Right atrium auricular region (tissue), 2 donors: ENCODE results near the gene SIRPA. TPM values are rescaled to one million over a fixed set of nuclear protein-coding genes. Genes with fewer than 3 reads are reported as not detected.

Source experiments
- DNase-seq: peaks from one replicate; pipeline ENCODE4 v3.0.0-alpha.2; 2019; ENCODE audit warnings: low spot score
- H3K27ac ChIP-seq, 2 donors: fragments of 200-600 bp; sonication (generic); 1 replicate in 1 of 2; 2 replicates in 1 of 2; pipeline ENCODE4 v1.5.1; 2016 to 2019
- H3K27me3 ChIP-seq, 2 donors: fragments of 200-600 bp; sonication (generic); one replicate each; pipeline versions ENCODE4 v1.5.1 to v1.6.0; 2017 to 2019
- H3K36me3 ChIP-seq: fragments of 200-600 bp; sonication (generic); one replicate; pipeline ENCODE4 v1.5.1; 2016
- H3K4me1 ChIP-seq, 2 donors: fragments of 200-600 bp; sonication (generic); one replicate each; pipeline versions ENCODE4 v1.5.1 to v1.6.0; 2017 to 2019
- H3K4me3 ChIP-seq, 2 donors: fragments of 200-600 bp; sonication (generic); 1 replicate in 1 of 2; 2 replicates in 1 of 2; pipeline ENCODE4 v1.5.1; 2017 to 2019; ENCODE audit warnings: mild to moderate bottlenecking in 1 of 2, moderate library complexity in 1 of 2
- H3K9me3 ChIP-seq, 2 donors: fragments of 200-600 bp; sonication (generic); one replicate each; pipeline ENCODE4 v1.5.1; 2019
- total RNA-seq, 2 donors: library from RNA; depleted of rRNA; stranded (reverse); fragments of >200 nt; gene quantifications; one replicate each; pipeline ENCODE4 v1.1.0, GENCODE V29; 2016
- TF ChIP-seq, protein P1 (sequence below), 2 donors: fragments of 200-600 bp; sonication (generic); IDR thresholded peaks; one replicate each; pipeline ENCODE4 v1.5.1; 2019; ENCODE audit warnings: antibody characterized with exemption in 2 of 2

The SIRPA gene
- total RNA-seq, 2 donors from 2014 or later = 32.4 to 58.5 TPM

DNA sequence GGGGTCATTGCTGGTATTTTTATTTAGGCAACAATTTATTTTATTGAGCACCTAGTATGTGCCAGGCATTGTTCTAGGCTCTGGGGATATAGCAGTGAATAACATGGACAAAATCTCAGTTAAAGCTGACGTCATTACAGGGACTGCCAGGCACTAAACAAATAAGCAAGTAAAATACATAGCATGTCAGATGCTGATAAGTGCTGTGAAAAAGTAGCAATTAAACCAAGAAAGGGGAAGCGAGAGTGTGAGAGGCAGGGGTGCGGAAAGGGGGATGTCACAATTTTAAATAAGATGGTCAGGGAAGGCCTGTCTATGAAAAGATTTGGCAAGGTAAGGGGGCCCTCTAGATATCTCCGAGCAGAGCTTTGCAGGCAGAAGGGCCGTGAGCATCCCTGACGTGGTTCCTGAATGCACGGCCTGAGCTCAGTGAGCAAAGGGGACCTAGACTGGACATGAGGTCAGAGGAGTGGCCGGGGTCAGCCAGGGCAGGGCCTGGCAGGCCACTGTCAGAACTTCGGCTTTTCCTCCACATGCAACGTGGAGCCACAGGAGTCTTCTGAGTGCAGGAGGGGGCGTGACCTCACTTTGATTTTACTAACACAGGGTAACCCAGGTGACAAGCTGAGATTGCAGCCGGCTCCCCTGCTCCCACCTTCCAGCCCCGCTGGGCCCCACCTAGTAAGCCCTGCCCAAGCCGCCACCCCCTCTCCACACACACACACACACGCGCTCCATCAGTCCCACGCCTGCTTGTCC is 24.2 kb upstream of the SIRPA start:
- no peak overlapping the region for H3K4me3 ChIP-seq
- TF ChIP-seq, protein P1, sequence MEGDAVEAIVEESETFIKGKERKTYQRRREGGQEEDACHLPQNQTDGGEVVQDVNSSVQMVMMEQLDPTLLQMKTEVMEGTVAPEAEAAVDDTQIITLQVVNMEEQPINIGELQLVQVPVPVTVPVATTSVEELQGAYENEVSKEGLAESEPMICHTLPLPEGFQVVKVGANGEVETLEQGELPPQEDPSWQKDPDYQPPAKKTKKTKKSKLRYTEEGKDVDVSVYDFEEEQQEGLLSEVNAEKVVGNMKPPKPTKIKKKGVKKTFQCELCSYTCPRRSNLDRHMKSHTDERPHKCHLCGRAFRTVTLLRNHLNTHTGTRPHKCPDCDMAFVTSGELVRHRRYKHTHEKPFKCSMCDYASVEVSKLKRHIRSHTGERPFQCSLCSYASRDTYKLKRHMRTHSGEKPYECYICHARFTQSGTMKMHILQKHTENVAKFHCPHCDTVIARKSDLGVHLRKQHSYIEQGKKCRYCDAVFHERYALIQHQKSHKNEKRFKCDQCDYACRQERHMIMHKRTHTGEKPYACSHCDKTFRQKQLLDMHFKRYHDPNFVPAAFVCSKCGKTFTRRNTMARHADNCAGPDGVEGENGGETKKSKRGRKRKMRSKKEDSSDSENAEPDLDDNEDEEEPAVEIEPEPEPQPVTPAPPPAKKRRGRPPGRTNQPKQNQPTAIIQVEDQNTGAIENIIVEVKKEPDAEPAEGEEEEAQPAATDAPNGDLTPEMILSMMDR (IDR thresholded peaks at IDR 0.05) = no peak
- no peaks in the 10 kb centered on the region for H3K9me3 ChIP-seq
- no peak for DNase-seq
- H3K27me3 ChIP-seq = no peaks in the 10 kb centered on the region
- no peaks in the 10 kb centered on the region for H3K36me3 ChIP-seq
- no peak overlapping the region for H3K27ac ChIP-seq
- H3K4me1 ChIP-seq = peaks cover 0 to 11% of the 10 kb centered on the region in 2 donors

GRCh38 chr20:1871807-1872458 is 23.3 kb upstream of the SIRPA start:
- no peaks in the 10 kb centered on the region for H3K36me3 ChIP-seq
- H3K4me3 ChIP-seq = no peak overlapping the region
- H3K27ac ChIP-seq = no peak overlapping the region
- H3K9me3 ChIP-seq = no peaks in the 10 kb centered on the region
- DNase-seq = no peak
- no peaks in the 10 kb centered on the region for H3K27me3 ChIP-seq
- TF ChIP-seq, protein P1 (IDR thresholded peaks at IDR 0.05) = no peak
- peaks cover 0 to 11% of the 10 kb centered on the region in 2 donors for H3K4me1 ChIP-seq

GRCh38 chr20:1872459-1873097 is 22.6 kb upstream of the SIRPA start:
- TF ChIP-seq, protein P1 (IDR thresholded peaks at IDR 0.05) = no peak
- Histone ChIP-seq H3K27me3 (no peaks in the 10 kb centered on the region), H3K4me3 (no peak overlapping the region), H3K9me3 (no peaks in the 10 kb centered on the region), H3K36me3 (no peaks in the 10 kb centered on the region), H3K27ac (no peak overlapping the region), H3K4me1 (peaks cover 0 to 11% of the 10 kb centered on the region in 2 donors)
- DNase-seq = no peak

GRCh38 chr20:1874450-1875182 is 20.6 kb upstream of the SIRPA start:
- H3K4me1 ChIP-seq = peaks cover 0 to 11% of the 10 kb centered on the region in 2 donors
- H3K27ac ChIP-seq = no peak overlapping the region
- TF ChIP-seq, protein P1 (IDR thresholded peaks at IDR 0.05) = no peak
- no peaks in the 10 kb centered on the region for H3K27me3 ChIP-seq
- H3K9me3 ChIP-seq = no peaks in the 10 kb centered on the region
- no peaks in the 10 kb centered on the region for H3K36me3 ChIP-seq
- H3K4me3 ChIP-seq = no peak overlapping the region
- no peak for DNase-seq

- DNase-seq = no peak
- Histone ChIP-seq H3K4me1 (peaks cover 0 to 11% of the 10 kb centered on the region in 2 donors), H3K4me3 (no peak overlapping the region), H3K9me3 (no peaks in the 10 kb centered on the region), H3K36me3 (no peaks in the 10 kb centered on the region), H3K27ac (no peak overlapping the region), H3K27me3 (no peaks in the 10 kb centered on the region)
- TF ChIP-seq, protein P1 (IDR thresholded peaks at IDR 0.05) = no peak
Measured at GRCh38 chr20:1875183-1875554, 20.0 kb upstream of the SIRPA start.
